T47D (cell line): ENCODE results near the gene SCUBE1.

Source experiments
- DNase-seq, 2 experiments: peaks; one replicate each; pipeline versions ENCODE4 v3.0.0 to v3.0.0-alpha.2; 2011 to 2012; ENCODE audit warnings: low read depth in 1 of 2, low spot score in 1 of 2
- JUND ChIP-seq: IDR thresholded peaks from 2 replicates; pipeline ENCODE4 v1.6.1; 2012; ENCODE audit warnings: low read depth
- in situ Hi-C: cut with HindIII; loops from 2 replicates; pipeline ENCODE4 v1.10.0; 2016; ENCODE audit warnings: low sequenced_read_pairs, low pct_unique_long_range_greater_than_20kb

The SCUBE1 gene

GRCh38 chr22:43202326-43202725 is 140.8 kb downstream of the SCUBE1 start:
- in situ Hi-C loops = no loop called here
- DNase-seq = no peak
- TF ChIP-seq JUND = no peak

- in situ Hi-C loops = no loop called here
- TF ChIP-seq JUND = no peak
- no peak for DNase-seq
Observed at GRCh38 chr22:43201486-43202219, 141.5 kb downstream of the SCUBE1 start.

- no peak for TF ChIP-seq JUND
- no peak for DNase-seq
- in situ Hi-C loops = no loop called here
Observed at GRCh38 chr22:43200555-43200954, 142.6 kb downstream of the SCUBE1 start.

GRCh38 chr22:43200031-43200430 is 143.1 kb downstream of the SCUBE1 start:
- TF ChIP-seq JUND = no peak
- DNase-seq = no peak
- in situ Hi-C loops = no loop called here

- no peak for DNase-seq
- in situ Hi-C loops = no loop called here
- no peak for TF ChIP-seq JUND
Observed at GRCh38 chr22:43199541-43199940, 143.6 kb downstream of the SCUBE1 start.

GRCh38 chr22:43198936-43199335 is 144.2 kb downstream of the SCUBE1 start:
- TF ChIP-seq JUND = no peak
- no peak for DNase-seq
- in situ Hi-C loops = no loop called here

GRCh38 chr22:43198126-43198525 is 145.0 kb downstream of the SCUBE1 start:
- TF ChIP-seq JUND = no peak
- in situ Hi-C loops = no loop called here
- DNase-seq = no peak

GRCh38 chr22:43197271-43197941 is 145.8 kb downstream of the SCUBE1 start:
- in situ Hi-C loops = no loop called here
- DNase-seq = peak in 1 of 2 experiments; percentile 49
- no peak for TF ChIP-seq JUND

GRCh38 chr22:43191831-43192230 is 151.3 kb downstream of the SCUBE1 start:
- no peak for TF ChIP-seq JUND
- no peak for DNase-seq
- in situ Hi-C loops = no loop called here

- no peak for DNase-seq
- in situ Hi-C loops = no loop called here
- no peak for TF ChIP-seq JUND
Observed at GRCh38 chr22:43188829-43189545, 154.2 kb downstream of the SCUBE1 start.

GRCh38 chr22:43187171-43188099 is 155.7 kb downstream of the SCUBE1 start:
- in situ Hi-C loops = no loop called here
- TF ChIP-seq JUND = no peak
- DNase-seq = peak; percentile 84 to 94

GRCh38 chr22:43186272-43187170 is 156.7 kb downstream of the SCUBE1 start, which contains the start of gene TTLL12:
TSS of gene TTLL12 (minus strand) at chr22:43187134. CDS start at chr22:43187069, 65 bp downstream.
- TF ChIP-seq JUND = no peak
- peak; percentile 35 to 61 for DNase-seq
- in situ Hi-C loops = no loop called here
